Stimulated activated CD4-positive, alpha-beta T cell treated with anti-CD3 and anti-CD28 coated beads, Interleukin-15, amount 100 ng/mL, for 24 hours (primary cell): ENCODE data around the gene ZNF668.
A peak's percentile ranks its signal among the peaks of the same experiment; 100 is the strongest.

Source experiments
- DNase-seq: peaks from one replicate; pipeline ENCODE4 v3.0.0-alpha.2; 2020

The ZNF668 gene

DNA sequence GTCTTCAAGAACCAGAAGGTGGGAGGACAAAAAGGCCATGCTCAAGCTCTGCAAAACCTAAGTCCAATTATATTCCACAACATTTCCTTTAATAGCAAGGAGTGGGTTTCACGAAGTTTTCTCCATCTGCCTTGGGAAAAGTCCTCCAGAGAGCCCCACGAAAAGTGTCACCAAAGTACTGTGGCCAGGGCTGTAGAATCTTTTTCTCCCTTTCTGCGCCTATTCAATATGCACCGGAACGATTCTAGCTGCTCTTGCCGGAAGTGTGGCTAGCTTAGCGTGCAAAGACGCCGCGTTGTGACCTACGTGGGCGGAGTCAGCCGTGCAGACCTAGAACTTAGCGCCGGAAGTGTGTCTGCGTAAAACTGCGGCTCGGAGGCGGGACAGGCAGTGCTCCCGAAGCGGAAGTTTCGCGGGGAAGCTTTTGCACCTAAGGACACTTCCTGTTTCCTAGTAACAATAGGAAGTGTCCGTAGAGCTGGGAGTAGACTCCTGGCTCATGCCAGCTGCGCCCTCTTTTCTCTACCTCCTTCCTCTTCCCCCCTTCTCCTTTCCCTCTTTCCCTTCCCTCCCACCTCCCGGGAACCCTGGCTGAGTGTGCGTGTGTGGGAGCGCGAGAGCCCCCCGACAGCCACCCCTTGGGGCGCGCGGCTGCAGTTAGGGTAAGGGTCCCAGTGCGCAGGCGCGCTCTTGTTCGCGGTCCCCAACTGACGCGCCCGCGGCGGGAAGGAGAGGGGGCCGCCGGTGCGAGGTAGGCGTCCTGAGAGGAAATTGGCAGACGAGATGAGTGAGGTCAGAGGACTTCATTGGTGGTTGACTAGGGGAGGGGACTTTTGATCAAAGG lies at the start of gene ZNF668, which contains the start of gene ZNF646:
ZNF668 (minus strand) TSS at position 271 of the 844 bp plus-strand sequence. CDS start 9,781 bp downstream, outside the sequence.
ZNF646 (plus strand) TSS at position 453 of the 844 bp plus-strand sequence. CDS start 1,903 bp downstream, outside the sequence.
- peak; percentile 99 for DNase-seq

- DNase-seq = no peak
Measured at GRCh38 chr16:31120129-31120528, 46.1 kb upstream of the ZNF668 start.

- no peak for DNase-seq
Measured at GRCh38 chr16:31118223-31119155, 44.4 kb upstream of the ZNF668 start.

DNA sequence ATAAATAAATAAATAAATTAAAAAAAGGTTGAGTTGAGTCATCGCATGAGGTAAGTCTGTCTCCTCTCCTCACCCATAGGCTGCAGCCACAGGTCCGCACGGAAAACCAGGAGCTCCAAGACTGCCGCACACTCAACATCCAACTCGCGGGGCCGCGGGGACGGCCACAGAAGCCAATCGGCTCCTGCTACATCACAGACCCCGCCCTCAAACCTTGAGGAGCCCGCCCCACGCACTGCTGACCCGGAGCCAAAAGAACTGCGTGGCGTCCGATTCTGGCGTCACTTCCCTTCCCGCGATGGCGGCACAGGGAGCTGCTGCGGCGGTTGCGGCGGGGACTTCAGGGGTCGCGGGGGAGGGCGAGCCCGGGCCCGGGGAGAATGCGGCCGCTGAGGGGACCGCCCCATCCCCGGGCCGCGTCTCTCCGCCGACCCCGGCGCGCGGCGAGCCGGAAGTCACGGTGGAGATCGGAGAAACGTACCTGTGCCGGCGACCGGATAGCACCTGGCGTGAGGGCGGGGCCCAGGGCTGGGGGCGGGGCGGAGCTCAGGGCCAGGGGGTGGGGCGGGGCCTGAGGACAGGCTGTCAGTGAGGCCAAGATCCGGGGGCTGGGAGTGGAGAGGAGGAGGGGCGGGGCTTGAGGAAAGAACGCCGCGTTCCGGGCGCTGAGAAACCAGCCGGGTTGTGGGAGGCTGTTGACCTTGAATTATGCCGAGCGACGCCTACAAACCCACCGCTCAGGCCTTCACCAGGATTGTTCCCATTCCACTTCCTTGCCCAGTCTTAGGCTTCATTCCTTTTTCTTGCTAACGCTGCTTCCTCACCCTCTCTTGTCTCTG lies 43.6 kb upstream of the ZNF668 start, which contains the start of gene KAT8:
KAT8 (plus strand) TSS at position 281 of the 839 bp plus-strand sequence; CDS start at position 299, 18 bp downstream.
- DNase-seq = peak; percentile 99

- DNase-seq = no peak
Measured at GRCh38 chr16:31114468-31114867, 40.4 kb upstream of the ZNF668 start.

DNA sequence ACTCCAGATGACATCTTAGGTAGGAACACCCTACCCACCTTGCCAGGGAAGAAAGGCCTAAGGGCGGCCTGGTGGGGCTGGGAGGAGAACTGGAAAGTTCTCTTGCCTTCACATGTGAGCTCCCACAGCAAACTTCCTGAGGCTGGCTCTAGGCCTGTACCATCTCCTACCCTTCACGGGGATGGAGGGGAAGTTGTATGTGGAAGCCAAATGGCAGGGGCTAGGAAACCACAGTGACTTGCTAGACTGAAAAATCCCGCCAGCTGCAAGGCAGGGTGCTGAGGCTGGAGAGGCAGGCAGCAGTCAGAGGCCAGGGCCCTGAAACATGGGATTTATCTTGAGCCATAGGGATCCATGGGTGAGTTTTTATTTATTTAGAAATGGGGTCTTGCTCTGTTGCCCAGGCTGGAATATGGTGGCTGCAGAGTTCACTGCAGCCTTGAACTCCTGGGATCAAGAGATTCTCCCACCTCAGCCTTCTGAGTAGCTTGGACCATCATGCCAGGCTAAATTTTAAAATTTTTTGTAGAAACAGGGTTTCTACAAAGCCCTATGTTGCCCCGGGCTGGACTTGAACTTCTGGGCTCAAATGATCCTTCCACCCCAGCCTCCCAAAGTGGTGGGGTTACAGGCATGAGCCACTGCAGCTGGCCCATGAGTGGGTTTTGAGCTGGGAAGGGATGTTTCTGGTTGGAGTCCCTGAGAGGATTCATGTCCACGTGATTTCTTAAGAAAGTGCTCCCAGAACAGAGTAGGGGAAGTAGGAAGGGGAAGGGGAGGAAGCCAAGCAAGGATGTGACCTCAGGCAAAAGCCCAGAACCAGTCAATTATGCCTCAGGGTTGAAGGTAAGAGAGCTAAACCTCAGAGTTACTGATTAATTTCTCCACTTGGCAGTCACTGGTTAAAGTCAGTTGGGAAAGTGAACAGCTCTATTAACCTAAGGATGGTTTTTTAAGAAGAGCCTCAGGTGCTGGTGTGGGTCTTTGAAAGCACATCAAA lies 39.4 kb upstream of the ZNF668 start:
- no peak for DNase-seq

DNA sequence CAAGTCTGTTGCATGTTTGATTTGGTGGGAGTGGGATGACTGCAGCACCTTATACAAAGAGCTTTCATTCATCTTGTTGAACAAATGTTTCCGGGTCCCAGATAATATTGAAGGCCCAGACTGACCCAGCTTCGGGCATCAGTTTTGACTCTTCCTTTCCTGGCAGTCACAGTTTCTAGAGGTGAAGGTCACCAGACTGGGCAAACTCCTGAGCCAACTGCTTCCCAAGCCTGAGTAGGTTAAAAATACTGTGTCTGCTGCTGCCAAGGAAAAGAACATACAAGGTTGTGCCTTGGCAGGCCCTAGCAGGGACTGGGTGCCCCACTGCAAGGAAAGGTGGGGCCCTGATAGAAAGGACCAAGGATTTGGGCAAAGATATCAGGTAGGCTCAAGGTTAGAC lies 38.7 kb upstream of the ZNF668 start:
- DNase-seq = no peak

- DNase-seq = no peak
Measured at GRCh38 chr16:31111881-31112466, 37.9 kb upstream of the ZNF668 start.

DNA sequence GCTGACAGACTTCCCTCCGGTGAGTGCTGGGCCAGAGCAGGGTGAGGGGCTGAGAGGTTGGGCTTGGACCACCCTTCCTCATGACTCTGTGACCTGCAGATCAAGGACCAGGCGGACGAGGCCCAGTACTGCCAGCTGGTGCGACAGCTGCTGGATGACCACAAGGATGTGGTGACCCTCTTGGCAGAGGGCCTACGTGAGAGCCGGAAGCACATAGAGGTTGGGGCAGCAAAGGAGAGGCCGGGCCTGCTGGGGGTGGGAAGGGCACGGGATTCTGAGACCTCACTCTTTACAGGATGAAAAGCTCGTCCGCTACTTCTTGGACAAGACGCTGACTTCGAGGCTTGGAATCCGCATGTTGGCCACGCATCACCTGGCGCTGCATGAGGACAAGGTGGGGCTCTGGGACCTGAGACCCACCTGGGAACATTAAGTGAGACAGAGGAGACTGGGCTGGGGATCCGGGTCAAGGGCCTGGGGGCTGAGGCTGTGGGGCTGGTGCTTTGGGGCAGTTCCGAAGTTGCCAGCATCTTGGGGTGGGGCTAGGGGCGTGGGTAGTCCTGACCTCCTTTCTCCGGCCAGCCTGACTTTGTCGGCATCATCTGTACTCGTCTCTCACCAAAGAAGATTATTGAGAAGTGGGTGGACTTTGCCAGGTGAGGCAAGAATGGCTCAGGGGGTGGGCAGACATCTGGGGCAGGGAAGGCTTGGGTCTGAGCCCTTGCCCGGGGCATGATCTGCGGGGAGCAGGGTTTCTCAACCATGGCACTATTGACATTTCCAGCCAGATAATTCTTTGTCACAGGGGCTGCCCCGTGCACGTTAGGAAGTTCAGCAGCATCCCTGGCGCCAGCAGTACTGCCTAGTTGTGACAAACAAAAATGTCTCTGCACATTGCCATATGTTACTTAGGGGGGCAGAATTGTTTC lies 36.3 kb upstream of the ZNF668 start:
- no peak for DNase-seq

GRCh38 chr16:31109622-31110021 lies 35.6 kb upstream of the ZNF668 start:
- DNase-seq = no peak

DNA sequence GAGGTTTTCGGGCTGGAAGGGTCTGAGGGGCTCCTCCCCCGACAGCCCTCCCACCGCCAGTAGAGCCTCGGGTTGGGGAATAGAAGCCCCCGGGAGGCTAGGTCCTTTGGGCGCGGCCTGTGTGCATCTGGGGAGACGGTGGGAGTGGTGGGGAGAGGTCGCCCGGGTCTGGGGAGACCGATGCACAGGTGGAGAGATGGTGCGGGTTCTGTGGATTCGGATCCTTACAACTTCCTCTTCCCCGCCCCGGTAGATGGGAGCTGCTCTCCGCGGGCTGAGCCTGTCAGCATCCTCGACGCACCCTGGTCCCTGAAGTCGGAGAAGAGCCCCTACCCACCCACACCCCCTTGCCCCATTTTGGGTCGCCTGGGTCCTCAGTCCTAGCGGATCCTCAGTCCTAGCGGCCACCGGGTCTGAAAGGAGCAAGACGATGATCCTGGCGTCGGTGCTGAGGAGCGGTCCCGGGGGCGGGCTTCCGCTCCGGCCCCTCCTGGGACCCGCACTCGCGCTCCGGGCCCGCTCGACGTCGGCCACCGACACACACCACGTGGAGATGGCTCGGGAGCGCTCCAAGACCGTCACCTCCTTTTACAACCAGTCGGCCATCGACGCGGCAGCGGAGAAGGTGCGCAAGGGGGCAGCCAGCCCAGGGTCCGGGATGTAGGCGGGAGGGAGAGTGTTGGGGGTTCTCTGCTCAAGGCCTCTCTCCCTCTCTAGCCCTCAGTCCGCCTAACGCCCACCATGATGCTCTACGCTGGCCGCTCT lies 34.9 kb upstream of the ZNF668 start:
- DNase-seq = no peak

DNA sequence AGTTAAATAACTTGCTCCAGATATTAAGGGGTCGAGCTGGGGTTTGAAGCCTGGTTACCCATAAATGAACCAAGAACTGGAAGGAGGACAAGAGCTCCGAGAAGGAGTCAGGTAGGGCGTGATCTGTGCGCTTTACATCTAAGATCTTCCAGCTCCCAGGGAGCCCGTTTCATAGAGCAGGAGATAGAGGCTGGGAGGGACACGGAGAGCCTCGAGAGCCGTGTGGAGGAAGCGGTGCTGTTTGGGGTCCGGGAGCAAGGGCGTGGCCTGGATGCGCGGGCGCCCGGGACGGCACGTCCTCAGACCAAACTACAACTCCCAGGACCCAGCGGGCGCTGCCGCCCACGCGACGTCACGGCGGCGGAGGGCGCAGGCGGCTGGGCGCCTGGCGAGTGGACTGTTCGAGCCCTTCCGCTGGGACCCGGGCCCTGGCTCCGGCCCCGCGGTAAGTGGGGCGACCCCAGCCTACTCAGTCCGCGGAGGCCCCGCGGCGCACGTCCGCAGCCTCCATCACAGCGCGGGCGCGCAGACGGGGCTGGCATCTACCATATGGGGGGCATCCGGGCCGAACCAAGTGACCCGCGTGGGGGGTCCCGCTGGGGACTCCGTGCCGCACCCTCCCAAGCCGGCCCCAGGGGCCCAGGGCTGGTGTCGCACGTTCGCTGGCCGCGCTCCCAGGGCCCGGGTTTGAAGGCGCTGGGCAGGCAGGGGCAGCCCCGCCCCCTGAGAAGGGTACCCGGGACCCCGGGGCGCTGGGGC lies 34.2 kb upstream of the ZNF668 start, which contains the start of gene BCKDK:
BCKDK (plus strand) TSS at position 352 of the 759 bp plus-strand sequence. CDS start 838 bp downstream, outside the sequence.
- peak; percentile 88 for DNase-seq

- DNase-seq = peak; percentile 68
Measured at GRCh38 chr16:31107465-31107867, 33.4 kb upstream of the ZNF668 start.

GRCh38 chr16:31106509-31107464 lies 32.7 kb upstream of the ZNF668 start:
- DNase-seq = no peak

DNA sequence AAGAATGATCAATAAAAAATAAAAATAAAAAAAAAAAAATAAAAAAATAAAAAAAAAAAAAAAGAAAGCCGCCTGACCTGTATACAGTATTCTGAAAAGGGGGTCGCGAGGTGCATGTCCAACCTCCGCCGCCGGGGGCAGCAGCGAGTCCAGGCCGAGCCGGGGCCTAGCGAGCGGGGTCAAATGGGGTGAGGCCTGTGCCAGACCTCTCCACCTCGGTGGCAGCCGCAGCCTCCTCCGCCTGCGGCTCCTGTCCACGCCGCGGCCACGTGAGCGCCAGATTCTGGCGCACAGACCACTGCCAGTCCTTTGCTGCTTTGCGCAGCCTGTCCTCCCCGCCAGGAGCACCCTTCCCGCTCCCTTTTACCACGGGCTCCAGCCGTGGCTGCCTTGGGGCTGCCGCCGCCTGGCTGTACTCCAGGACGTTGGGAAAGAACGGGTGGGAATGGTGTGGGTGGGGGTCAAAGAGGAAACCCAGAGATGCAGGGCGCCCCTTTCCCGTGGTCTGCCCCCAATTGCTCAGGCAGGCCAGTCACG lies 31.7 kb upstream of the ZNF668 start:
- peak; percentile 89 for DNase-seq
